GM12872 (cell line): ENCODE data around the gene KRTAP9-2.
"Not testable (repeated sequence)": the region's sequence is repeated elsewhere in the genome, so short reads cannot be mapped to it uniquely, and the experiment has no call there.

Source experiments
- TF ChIP-seq, protein P1 (sequence below): IDR thresholded peaks from 3 replicates; pipeline ENCODE4 v1.5.1; 2011; ENCODE audit warnings: low read depth, mild to moderate bottlenecking, low read length, moderate library complexity; ENCODE audit not compliant: insufficient read depth

Gene KRTAP9-2

DNA sequence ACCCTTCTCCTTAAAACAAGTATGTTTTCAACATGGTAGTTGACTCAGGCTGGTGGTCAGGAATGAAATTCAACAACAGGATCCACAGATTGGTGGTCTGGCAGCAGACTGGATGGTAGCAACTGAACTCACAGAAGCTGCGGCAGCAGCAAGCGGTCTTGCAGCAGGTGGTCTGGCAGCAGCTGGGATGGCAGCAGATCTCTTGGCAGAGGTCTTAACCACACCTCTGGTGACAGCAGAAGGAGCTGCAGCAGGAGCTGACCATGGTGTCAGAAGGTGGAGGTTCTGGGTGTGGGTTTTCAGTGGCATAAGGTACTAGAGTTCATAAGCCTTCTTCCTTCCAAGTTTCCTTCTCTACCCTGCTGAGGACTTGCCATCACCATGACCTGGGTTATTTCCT lies 39.6 kb upstream of the KRTAP9-2 start:
- TF ChIP-seq, protein P1, sequence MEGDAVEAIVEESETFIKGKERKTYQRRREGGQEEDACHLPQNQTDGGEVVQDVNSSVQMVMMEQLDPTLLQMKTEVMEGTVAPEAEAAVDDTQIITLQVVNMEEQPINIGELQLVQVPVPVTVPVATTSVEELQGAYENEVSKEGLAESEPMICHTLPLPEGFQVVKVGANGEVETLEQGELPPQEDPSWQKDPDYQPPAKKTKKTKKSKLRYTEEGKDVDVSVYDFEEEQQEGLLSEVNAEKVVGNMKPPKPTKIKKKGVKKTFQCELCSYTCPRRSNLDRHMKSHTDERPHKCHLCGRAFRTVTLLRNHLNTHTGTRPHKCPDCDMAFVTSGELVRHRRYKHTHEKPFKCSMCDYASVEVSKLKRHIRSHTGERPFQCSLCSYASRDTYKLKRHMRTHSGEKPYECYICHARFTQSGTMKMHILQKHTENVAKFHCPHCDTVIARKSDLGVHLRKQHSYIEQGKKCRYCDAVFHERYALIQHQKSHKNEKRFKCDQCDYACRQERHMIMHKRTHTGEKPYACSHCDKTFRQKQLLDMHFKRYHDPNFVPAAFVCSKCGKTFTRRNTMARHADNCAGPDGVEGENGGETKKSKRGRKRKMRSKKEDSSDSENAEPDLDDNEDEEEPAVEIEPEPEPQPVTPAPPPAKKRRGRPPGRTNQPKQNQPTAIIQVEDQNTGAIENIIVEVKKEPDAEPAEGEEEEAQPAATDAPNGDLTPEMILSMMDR = no peak

DNA sequence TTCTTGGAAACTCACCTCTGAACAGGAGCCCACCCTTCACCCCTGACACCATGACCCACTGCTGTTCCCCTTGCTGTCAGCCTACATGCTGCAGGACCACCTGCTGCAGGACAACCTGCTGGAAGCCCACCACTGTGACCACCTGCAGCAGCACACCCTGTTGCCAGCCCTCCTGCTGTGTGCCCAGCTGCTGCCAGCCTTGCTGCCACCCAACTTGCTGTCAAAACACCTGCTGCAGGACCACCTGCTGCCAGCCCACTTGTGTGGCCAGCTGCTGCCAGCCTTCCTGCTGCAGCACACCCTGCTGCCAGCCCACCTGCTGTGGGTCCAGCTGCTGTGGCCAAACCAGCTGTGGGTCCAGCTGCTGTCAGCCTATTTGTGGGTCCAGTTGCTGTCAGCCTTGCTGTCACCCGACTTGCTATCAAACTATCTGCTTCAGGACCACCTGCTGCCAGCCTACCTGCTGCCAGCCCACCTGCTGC lies 36.6 kb upstream of the KRTAP9-2 start, which contains the start of gene KRTAP9-1:
TSS of gene KRTAP9-1 (plus strand) at position 51 of the 482 bp plus-strand sequence. CDS start at position 51, 0 bp downstream.
- TF ChIP-seq, protein P1 = not testable (repeated sequence)

DNA sequence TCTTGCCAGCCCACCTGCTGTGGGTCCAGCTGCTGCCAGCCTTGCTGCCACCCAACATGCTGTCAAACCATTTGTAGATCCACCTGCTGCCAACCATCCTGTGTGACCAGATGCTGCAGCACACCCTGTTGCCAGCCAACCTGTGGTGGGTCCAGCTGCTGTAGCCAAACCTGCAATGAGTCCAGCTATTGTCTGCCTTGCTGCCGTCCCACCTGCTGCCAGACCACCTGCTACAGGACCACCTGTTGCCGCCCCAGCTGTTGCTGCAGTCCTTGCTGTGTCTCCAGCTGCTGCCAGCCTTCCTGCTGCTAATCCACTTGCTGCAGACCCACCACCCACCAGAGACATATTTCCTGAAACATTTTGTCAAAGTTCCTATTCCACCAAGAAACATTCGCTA lies 36.1 kb upstream of the KRTAP9-2 start:
- TF ChIP-seq, protein P1 = no peak

DNA sequence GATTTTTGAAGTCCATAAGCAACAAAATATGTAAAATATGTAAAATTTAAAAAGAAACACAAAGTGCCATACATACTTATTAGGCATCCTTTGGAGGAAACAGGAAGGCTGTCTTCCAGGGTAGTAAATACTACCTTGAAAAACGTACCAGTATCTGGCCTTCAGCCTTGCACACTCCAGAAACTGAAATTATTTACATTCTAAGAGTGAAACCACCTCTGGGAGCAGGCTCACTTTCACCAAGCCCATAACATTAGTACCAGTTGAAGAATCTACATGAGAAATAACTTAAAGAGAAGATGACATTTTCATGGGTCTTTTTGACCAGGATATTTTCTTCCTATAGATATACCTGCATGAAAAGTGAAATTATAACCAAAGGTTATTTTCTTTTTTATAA lies 30.4 kb upstream of the KRTAP9-2 start:
- TF ChIP-seq, protein P1 = no peak

DNA sequence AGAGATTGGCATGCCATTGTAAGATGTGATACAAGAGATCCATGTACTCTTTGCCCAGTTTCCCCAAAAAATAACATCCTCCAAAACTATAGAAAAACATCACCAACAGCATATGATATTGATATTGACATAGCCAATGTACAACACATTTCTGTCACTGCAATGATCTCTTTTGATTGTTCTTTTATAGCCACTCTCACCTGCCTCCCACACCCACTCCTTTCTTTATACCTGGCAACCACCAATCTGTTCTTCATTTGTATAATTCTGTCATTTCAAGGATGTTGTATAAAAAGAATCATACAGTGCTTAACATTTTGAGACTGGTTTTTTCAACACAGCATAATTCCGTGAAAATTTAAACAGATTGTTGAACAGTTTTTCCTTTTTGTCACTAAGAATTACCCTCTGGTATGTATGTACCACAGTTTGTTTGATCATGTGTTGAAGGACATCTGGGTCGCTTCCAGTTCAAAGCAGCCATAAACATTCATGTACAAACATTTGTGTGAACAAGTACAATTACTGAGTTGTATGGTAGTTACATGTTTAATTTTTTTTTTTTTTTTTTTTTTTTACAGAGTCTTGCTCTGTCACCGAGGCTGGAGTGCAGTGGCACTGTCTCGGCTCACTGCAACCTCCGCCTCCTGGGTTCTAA lies 26.9 kb upstream of the KRTAP9-2 start:
- TF ChIP-seq, protein P1 = no peak

DNA sequence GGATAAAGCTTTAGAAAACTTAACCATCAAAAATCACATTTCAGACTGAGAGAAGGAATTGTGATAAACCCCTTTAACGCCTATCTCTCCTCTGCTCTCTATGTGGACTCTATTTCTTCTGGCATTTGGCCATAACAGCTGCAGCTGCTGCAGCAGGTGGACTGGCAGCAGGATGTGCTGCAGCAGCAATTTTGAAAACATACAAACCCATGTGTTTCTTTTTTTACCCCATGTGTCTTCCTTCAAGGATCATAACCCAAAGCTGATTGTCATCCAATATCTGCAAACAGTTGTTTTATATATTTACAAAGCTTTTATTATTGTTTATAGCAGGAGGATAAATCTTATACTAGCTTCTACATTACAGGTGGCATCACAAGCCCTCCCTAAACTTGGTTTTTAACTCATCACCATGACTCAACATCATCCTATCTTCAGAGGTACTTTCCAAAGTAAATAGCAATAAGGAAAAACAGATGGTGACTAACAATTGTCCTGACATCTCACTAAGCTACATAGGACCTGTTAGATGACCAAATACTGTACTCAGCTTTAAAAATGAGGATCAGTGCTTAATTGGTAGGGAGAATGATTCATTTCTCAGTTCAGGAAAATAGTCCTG lies 14.5 kb upstream of the KRTAP9-2 start:
- TF ChIP-seq, protein P1 = no peak

DNA sequence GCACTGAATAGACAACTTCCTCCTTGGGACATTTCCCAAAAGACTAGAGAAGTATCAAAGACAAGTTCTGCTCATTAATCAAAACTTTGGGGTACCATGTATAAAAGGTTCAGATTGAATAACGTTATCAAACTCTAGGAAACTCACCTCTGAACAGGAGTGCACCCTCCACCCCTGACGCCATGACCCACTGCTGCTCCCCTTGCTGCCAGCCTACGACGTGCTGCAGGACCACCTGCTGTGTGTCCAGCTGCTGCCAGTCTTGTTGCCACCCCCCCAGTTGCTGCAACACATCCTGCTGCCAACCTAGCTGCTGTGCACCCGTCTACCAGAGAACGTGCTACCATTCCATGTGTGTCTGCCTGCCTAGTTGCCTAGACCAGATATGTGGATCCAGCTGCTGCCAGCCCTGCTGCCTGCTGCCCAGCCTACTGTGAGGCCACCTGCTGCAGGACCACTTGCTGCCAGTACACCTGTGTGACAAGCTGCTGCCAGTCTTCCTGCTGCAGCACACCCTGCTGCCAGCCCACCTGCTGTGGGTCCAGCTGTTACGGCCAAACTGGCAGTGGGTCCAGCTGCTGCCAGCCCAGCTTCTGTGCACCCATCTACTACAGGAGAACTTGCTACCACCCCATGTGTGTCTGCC lies 13.8 kb upstream of the KRTAP9-2 start:
- TF ChIP-seq, protein P1 = no peak
